ENCODE measurements around the gene PLCB2.

Gene PLCB2

DNA sequence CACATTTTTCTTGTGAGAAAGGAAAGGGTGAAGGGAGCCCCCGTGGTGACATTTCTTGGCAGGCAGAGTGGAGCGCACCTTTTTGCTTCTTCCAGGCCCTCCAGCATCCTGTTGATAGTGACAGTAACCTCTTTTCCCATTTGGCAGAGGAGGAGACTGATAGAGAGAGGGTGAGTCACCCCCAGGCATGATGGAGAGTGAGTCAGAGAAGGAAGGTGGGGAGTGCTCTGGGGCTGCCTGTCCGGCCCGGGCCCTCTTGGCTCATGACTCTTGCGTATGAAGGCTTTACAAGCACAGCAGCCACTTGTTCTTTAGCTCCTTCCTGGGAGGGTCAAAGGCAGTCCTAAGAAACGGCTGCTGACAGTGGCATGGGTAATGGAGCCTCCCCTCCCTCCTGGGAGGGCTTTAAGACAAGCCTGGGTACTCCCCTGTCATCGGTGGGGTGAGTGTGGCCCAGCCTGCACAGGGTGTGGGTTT, 40.9 kb downstream of the PLCB2 start (continued):
- TF ChIP-seq, protein P1, sequence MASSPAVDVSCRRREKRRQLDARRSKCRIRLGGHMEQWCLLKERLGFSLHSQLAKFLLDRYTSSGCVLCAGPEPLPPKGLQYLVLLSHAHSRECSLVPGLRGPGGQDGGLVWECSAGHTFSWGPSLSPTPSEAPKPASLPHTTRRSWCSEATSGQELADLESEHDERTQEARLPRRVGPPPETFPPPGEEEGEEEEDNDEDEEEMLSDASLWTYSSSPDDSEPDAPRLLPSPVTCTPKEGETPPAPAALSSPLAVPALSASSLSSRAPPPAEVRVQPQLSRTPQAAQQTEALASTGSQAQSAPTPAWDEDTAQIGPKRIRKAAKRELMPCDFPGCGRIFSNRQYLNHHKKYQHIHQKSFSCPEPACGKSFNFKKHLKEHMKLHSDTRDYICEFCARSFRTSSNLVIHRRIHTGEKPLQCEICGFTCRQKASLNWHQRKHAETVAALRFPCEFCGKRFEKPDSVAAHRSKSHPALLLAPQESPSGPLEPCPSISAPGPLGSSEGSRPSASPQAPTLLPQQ (tag by site-specific recombination; IDR thresholded peaks at IDR 0.05): 0 out of 2 replicates have a peak, but pooled peaks have one; percentile 38
- TF ChIP-seq, protein P2, sequence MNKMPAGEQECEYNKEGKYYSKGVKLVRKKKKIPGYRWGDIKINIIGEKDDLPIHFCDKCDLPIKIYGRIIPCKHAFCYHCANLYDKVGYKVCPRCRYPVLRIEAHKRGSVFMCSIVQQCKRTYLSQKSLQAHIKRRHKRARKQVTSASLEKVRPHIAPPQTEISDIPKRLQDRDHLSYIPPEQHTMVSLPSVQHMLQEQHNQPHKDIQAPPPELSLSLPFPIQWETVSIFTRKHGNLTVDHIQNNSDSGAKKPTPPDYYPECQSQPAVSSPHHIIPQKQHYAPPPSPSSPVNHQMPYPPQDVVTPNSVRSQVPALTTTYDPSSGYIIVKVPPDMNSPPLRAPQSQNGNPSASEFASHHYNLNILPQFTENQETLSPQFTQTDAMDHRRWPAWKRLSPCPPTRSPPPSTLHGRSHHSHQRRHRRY (tag by site-specific recombination; IDR thresholded peaks at IDR 0.05): no peak
- TF ChIP-seq FEZF1 (tag by site-specific recombination; IDR thresholded peaks at IDR 0.05): no peak
- no peak for TF ChIP-seq SCRT1 (tag by site-specific recombination; IDR thresholded peaks at IDR 0.05; ENCODE audit: borderline replicate concordance)
- TF ChIP-seq ZNF266 (tag by site-specific recombination; IDR thresholded peaks at IDR 0.05; ENCODE audit: low read depth): no peak
- TF ChIP-seq ZNF585B (tag by site-specific recombination; IDR thresholded peaks at IDR 0.05): no peak
- TF ChIP-seq ZEB2 (tag by site-specific recombination; IDR thresholded peaks at IDR 0.05): peak; percentile 76
- no peak for TF ChIP-seq RBAK (tag by site-specific recombination; IDR thresholded peaks at IDR 0.05)
- peak; percentile 25; the same call in 1 of the 2 replicates for TF ChIP-seq ZBTB20 (tag by site-specific recombination; IDR thresholded peaks at IDR 0.05)
- TF ChIP-seq, protein P3, sequence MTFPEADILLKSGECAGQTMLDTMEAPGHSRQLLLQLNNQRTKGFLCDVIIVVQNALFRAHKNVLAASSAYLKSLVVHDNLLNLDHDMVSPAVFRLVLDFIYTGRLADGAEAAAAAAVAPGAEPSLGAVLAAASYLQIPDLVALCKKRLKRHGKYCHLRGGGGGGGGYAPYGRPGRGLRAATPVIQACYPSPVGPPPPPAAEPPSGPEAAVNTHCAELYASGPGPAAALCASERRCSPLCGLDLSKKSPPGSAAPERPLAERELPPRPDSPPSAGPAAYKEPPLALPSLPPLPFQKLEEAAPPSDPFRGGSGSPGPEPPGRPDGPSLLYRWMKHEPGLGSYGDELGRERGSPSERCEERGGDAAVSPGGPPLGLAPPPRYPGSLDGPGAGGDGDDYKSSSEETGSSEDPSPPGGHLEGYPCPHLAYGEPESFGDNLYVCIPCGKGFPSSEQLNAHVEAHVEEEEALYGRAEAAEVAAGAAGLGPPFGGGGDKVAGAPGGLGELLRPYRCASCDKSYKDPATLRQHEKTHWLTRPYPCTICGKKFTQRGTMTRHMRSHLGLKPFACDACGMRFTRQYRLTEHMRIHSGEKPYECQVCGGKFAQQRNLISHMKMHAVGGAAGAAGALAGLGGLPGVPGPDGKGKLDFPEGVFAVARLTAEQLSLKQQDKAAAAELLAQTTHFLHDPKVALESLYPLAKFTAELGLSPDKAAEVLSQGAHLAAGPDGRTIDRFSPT (tag by site-specific recombination; IDR thresholded peaks at IDR 0.05): no peak
- TF ChIP-seq ZNF174 (tag by site-specific recombination; IDR thresholded peaks at IDR 0.05): no peak
- TF ChIP-seq ZNF10 (tag by site-specific recombination; IDR thresholded peaks at IDR 0.05): no peak
- TF ChIP-seq ZNF366 (tag by site-specific recombination; conservative IDR thresholded peaks at IDR 0.05): peak; percentile 88
- TF ChIP-seq, protein P4, sequence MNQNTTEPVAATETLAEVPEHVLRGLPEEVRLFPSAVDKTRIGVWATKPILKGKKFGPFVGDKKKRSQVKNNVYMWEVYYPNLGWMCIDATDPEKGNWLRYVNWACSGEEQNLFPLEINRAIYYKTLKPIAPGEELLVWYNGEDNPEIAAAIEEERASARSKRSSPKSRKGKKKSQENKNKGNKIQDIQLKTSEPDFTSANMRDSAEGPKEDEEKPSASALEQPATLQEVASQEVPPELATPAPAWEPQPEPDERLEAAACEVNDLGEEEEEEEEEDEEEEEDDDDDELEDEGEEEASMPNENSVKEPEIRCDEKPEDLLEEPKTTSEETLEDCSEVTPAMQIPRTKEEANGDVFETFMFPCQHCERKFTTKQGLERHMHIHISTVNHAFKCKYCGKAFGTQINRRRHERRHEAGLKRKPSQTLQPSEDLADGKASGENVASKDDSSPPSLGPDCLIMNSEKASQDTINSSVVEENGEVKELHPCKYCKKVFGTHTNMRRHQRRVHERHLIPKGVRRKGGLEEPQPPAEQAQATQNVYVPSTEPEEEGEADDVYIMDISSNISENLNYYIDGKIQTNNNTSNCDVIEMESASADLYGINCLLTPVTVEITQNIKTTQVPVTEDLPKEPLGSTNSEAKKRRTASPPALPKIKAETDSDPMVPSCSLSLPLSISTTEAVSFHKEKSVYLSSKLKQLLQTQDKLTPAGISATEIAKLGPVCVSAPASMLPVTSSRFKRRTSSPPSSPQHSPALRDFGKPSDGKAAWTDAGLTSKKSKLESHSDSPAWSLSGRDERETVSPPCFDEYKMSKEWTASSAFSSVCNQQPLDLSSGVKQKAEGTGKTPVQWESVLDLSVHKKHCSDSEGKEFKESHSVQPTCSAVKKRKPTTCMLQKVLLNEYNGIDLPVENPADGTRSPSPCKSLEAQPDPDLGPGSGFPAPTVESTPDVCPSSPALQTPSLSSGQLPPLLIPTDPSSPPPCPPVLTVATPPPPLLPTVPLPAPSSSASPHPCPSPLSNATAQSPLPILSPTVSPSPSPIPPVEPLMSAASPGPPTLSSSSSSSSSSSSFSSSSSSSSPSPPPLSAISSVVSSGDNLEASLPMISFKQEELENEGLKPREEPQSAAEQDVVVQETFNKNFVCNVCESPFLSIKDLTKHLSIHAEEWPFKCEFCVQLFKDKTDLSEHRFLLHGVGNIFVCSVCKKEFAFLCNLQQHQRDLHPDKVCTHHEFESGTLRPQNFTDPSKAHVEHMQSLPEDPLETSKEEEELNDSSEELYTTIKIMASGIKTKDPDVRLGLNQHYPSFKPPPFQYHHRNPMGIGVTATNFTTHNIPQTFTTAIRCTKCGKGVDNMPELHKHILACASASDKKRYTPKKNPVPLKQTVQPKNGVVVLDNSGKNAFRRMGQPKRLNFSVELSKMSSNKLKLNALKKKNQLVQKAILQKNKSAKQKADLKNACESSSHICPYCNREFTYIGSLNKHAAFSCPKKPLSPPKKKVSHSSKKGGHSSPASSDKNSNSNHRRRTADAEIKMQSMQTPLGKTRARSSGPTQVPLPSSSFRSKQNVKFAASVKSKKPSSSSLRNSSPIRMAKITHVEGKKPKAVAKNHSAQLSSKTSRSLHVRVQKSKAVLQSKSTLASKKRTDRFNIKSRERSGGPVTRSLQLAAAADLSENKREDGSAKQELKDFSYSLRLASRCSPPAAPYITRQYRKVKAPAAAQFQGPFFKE (tag by site-specific recombination; IDR thresholded peaks at IDR 0.05; ENCODE audit: borderline replicate concordance): no peak
- no peak for TF ChIP-seq ZNF423 (tag by site-specific recombination; IDR thresholded peaks at IDR 0.05)
- 0 out of 2 replicates have a peak, but pooled peaks have one; percentile 55 for TF ChIP-seq ZNF223 (tag by site-specific recombination; IDR thresholded peaks at IDR 0.05)
- TF ChIP-seq, protein P5, sequence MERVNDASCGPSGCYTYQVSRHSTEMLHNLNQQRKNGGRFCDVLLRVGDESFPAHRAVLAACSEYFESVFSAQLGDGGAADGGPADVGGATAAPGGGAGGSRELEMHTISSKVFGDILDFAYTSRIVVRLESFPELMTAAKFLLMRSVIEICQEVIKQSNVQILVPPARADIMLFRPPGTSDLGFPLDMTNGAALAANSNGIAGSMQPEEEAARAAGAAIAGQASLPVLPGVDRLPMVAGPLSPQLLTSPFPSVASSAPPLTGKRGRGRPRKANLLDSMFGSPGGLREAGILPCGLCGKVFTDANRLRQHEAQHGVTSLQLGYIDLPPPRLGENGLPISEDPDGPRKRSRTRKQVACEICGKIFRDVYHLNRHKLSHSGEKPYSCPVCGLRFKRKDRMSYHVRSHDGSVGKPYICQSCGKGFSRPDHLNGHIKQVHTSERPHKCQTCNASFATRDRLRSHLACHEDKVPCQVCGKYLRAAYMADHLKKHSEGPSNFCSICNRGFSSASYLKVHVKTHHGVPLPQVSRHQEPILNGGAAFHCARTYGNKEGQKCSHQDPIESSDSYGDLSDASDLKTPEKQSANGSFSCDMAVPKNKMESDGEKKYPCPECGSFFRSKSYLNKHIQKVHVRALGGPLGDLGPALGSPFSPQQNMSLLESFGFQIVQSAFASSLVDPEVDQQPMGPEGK (tag by site-specific recombination; IDR thresholded peaks at IDR 0.05): peak; percentile 80
- no peak for TF ChIP-seq ZNF610 (tag by site-specific recombination; IDR thresholded peaks at IDR 0.05; ENCODE audit: borderline replicate concordance)
- TF ChIP-seq ZNF426 (tag by site-specific recombination; IDR thresholded peaks at IDR 0.05): no peak
